SH-SY5Y (cell line): ENCODE results near the gene RPA1.

Experiments used
- GATA2 ChIP-seq: IDR thresholded peaks from 2 replicates; pipeline ENCODE4 v1.6.1; 2011; ENCODE audit warnings: mild to moderate bottlenecking, low read depth, low read length
- GATA3 ChIP-seq: IDR thresholded peaks from 2 replicates; pipeline ENCODE4 v1.6.1; 2011; ENCODE audit warnings: low read depth, mild to moderate bottlenecking, low read length, moderate library complexity

GRCh38 chr17:1868090-1868489, 38.3 kb downstream of the RPA1 start:
- TF ChIP-seq GATA3 = no peak
- no peak for TF ChIP-seq GATA2
